GM23248 (cell line): ENCODE data around the gene DSE. TPM values are rescaled to one million over a fixed set of nuclear protein-coding genes. Genes with fewer than 3 reads are reported as not detected.

Experiments
- DNase-seq: peaks from one replicate; pipeline ENCODE4 v3.0.0-alpha.2; 2015
- H2AFZ ChIP-seq: fragments of 200-600 bp; sonication (generic); 2 replicates; pipeline ENCODE4 v1.6.1; 2016; ENCODE audit warnings: antibody characterized with exemption
- H3F3A ChIP-seq: fragments of 200-600 bp; sonication (generic); 2 replicates; pipeline ENCODE4 v1.6.1; 2016; ENCODE audit warnings: mild to moderate bottlenecking, antibody characterized with exemption, mixed run types; ENCODE audit not compliant: insufficient read depth
- H3K27ac ChIP-seq: fragments of 200-600 bp; sonication (generic); 2 replicates; pipeline ENCODE4 v1.5.1; 2016; ENCODE audit warnings: mild to moderate bottlenecking
- H3K27me3 ChIP-seq: fragments of 200-600 bp; sonication (generic); replicated peaks from 2 replicates; pipeline ENCODE4 v1.6.1; 2016; ENCODE audit warnings: mild to moderate bottlenecking; ENCODE audit not compliant: insufficient read depth
- H3K36me3 ChIP-seq: fragments of 200-600 bp; sonication (generic); 2 replicates; pipeline ENCODE4 v1.6.1; 2016; ENCODE audit warnings: low read depth, mild to moderate bottlenecking
- H3K4me1 ChIP-seq: fragments of 200-600 bp; sonication (generic); 2 replicates; pipeline ENCODE4 v1.6.1; 2016; ENCODE audit warnings: mild to moderate bottlenecking; ENCODE audit not compliant: insufficient read depth
- H3K4me2 ChIP-seq: fragments of 200-600 bp; sonication (generic); one replicate; pipeline ENCODE4 v1.6.1; 2016; ENCODE audit warnings: mild to moderate bottlenecking; ENCODE audit not compliant: unreplicated experiment
- H3K4me3 ChIP-seq: fragments of 200-600 bp; sonication (generic); 2 replicates; pipeline ENCODE4 v1.5.1; 2016; ENCODE audit warnings: mild to moderate bottlenecking
- H3K79me2 ChIP-seq: fragments of 200-600 bp; sonication (generic); 2 replicates; pipeline ENCODE4 v1.6.1; 2016; ENCODE audit warnings: mild to moderate bottlenecking; ENCODE audit not compliant: insufficient read depth
- H3K9ac ChIP-seq: fragments of 200-600 bp; sonication (generic); 2 replicates; pipeline ENCODE4 v1.6.1; 2016; ENCODE audit warnings: mild to moderate bottlenecking
- H3K9me2 ChIP-seq: fragments of 200-600 bp; sonication (generic); 2 replicates; pipeline ENCODE4 v1.6.1; 2016; ENCODE audit warnings: mixed run types, mild to moderate bottlenecking, moderate library complexity; ENCODE audit not compliant: insufficient read depth
- H3K9me3 ChIP-seq: fragments of 200-600 bp; sonication (generic); one replicate; pipeline ENCODE4 v1.6.1; 2017; ENCODE audit warnings: low read depth
- H4K20me1 ChIP-seq: fragments of 200-600 bp; sonication (generic); 2 replicates; pipeline ENCODE4 v1.6.0; 2016; ENCODE audit not compliant: insufficient read depth
- EZH2 ChIP-seq: fragments of 200-600 bp; sonication (generic); IDR thresholded peaks from 2 replicates; pipeline ENCODE4 v1.6.1; 2018; ENCODE audit warnings: antibody characterized with exemption, mild to moderate bottlenecking; ENCODE audit not compliant: insufficient read depth, poor library complexity, severe bottlenecking
- EZH2phosphoT487 ChIP-seq: fragments of 200-600 bp; sonication (generic); IDR thresholded peaks from 2 replicates; pipeline ENCODE4 v1.6.1; 2018; ENCODE audit warnings: antibody characterized with exemption, moderate library complexity, mild to moderate bottlenecking, low read depth; ENCODE audit not compliant: insufficient read depth
- WGBS, 2 experiments: methylation state at CpG; one replicate each; pipeline ENCODE4 v1.1.6; 2015 to 2017; ENCODE audit warnings: low lambda C conversion rate in 2 of 2, low coverage in 1 of 2; ENCODE audit errors: missing lambda C conversion rate in 2 of 2; 5-methylcytosine and 5-hydroxymethylcytosine counted together
- in situ Hi-C: fragments of 300-500 bp; cut with MboI; formaldehyde crosslinking; loops from 2 replicates; pipeline ENCODE4 v1.15.0; 2020
- polyA plus RNA-seq: library from polyadenylated mRNA; unstranded; fragments of >200 nt; fragmentation: Nextera tagmentation; extraction: Ambion mirVana; gene quantifications from 2 replicates; pipeline ENCODE4 v1.2.1, GENCODE V29; 2016
- total RNA-seq: library from RNA; depleted of rRNA; stranded (reverse); fragments of >200 nt; shearing (Covaris generic); gene quantifications from 2 replicates; pipeline ENCODE4 v1.2.3, GENCODE V29; 2014

DSE gene
- total and polyA plus RNA-seq, 2 experiments from 2014 or later: 42.7 to 83.9 TPM

DNA sequence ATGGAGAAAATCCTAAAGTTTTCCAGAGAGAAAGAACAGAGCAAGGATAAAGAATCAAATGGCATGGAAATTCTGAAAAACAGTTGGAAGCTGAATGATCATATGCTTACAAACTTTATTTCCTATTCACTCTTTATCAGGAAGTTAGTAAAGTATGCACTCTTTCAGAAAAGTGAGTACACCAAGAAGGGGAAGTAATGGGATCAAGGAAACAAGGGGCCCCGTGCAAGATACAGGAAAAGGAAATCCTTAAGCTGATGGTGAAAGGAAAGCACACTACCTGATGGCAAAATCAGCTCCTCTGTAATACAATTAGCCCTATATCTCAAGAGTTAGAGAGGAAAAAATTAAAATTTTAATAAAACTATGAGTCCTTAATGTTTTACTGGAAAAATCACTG lies 104.4 kb downstream of the DSE start:
- no peaks in the 10 kb centered on the region for H3K9me3 ChIP-seq
- WGBS, 2 experiments: 39 to 50% methylated on average over 1 of the region's 1 CpG
- no peaks in the 10 kb centered on the region for H3K27me3 ChIP-seq
- H3K4me2 ChIP-seq: no peak overlapping the region
- no peak for DNase-seq
- in situ Hi-C loops: no loop called here
- no peak overlapping the region for H3K27ac ChIP-seq
- H3K36me3 ChIP-seq: no peaks in the 10 kb centered on the region
- H3F3A ChIP-seq: no peaks in the 10 kb centered on the region
- H2AFZ ChIP-seq: no peak overlapping the region
- H4K20me1 ChIP-seq: no peaks in the 10 kb centered on the region
- no peaks in the 10 kb centered on the region for H3K79me2 ChIP-seq
- TF ChIP-seq EZH2phosphoT487 (no peak), EZH2 (no peak)
- no peak overlapping the region for H3K9ac ChIP-seq
- H3K4me1 ChIP-seq: no peaks in the 10 kb centered on the region
- H3K4me3 ChIP-seq: no peak overlapping the region
- no peaks in the 10 kb centered on the region for H3K9me2 ChIP-seq

DNA sequence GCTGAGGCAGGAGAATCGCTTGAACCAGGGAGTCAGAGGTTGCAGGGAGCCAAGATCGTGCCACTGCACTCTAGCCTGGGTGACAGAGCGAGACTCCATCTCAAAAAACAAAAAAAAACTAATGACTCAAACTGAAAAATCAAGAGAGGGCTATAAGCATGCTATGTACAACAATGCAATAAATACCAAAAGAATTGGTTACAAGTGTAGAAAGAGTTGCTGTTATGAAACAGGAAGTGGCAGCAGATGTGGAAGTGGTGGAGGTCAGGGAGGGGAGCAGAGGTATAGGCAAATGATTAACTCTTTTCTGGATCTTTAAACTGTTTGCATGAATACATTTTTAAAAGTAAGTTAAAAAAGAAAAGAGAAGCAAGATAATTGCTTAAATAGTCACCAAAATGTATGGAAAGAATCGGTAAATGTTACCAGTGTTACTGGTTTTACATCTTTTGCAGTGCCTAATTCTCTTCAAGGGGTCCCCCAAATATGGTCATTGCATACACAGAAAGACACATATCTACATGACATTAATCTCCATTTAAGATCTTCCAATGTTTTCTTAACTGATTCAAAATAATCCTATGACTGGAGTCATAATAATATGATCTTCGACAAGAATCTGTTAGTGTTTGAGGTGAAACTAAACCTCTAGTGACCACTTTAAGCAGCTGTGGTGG lies 105.4 kb downstream of the DSE start:
- Histone ChIP-seq H3K27ac (no peak overlapping the region), H3F3A (no peaks in the 10 kb centered on the region), H3K27me3 (no peaks in the 10 kb centered on the region), H3K4me3 (no peak overlapping the region), H3K9me3 (no peaks in the 10 kb centered on the region), H3K9me2 (no peaks in the 10 kb centered on the region), H3K9ac (no peak overlapping the region), H3K4me2 (no peak overlapping the region), H3K36me3 (no peaks in the 10 kb centered on the region), H4K20me1 (no peaks in the 10 kb centered on the region), H3K4me1 (no peaks in the 10 kb centered on the region), H2AFZ (no peak overlapping the region), H3K79me2 (no peaks in the 10 kb centered on the region)
- in situ Hi-C loops: no loop called here
- no peak for DNase-seq
- TF ChIP-seq EZH2: no peak
- no peak for TF ChIP-seq EZH2phosphoT487
- WGBS, 2 experiments: 57% methylated on average over 5 of the region's 5 CpGs

DNA sequence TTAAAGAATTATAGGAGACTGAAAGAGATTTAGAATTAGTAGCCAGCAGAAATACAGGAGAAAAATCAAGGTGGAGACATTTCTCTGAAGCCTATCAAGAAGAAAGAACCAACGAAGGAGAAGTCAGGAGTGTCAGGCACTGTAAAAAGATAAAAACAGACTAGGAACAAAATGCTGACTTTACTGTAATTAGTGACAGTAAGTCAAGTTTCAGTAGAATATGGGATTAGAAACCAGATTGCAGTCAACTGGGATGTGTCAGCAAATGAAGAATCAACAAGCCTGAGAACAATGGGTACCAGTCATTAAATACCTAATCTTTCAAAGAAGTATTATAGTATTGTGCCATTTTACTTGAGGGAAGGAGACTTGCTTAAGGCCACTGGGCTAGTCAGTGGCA lies 112.0 kb downstream of the DSE start:
- Histone ChIP-seq H2AFZ (no peak overlapping the region), H4K20me1 (no peaks in the 10 kb centered on the region), H3K36me3 (no peaks in the 10 kb centered on the region), H3K27me3 (no peaks in the 10 kb centered on the region), H3F3A (no peaks in the 10 kb centered on the region), H3K27ac (no peak overlapping the region), H3K4me3 (no peak overlapping the region), H3K9me2 (no peaks in the 10 kb centered on the region), H3K79me2 (no peaks in the 10 kb centered on the region), H3K9me3 (no peaks in the 10 kb centered on the region), H3K9ac (no peak overlapping the region), H3K4me1 (peaks cover 9% of the 10 kb centered on the region), H3K4me2 (no peak overlapping the region)
- TF ChIP-seq EZH2 (no peak), EZH2phosphoT487 (no peak)
- WGBS, 2 experiments: 43 to 48% methylated on average over 1 of the region's 1 CpG
- no peak for DNase-seq
- in situ Hi-C loops: no loop called here

DNA sequence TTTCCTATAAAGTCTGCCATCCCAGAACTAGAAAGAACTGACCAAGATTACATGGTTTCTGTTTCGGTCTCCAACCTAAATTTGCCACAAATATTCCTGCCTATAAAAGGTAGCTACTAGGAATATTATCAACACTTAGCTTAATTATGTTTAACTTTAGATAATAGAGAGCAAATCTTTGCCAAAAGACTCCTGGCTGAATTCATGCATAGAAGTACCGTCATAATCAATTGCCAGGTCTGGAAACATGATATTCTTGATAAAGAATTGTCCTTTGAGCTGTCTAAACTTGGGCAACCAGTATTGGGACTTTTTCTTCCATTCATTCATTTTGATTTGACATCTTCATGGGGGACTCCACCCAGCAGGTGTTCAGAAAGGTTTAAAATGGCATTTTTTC lies 112.9 kb downstream of the DSE start:
- no peaks in the 10 kb centered on the region for H3K9me3 ChIP-seq
- no peak overlapping the region for H2AFZ ChIP-seq
- H3F3A ChIP-seq: no peaks in the 10 kb centered on the region
- H3K4me1 ChIP-seq: peaks cover 9% of the 10 kb centered on the region
- 74 to 78% methylated on average over 2 of the region's 2 CpGs for WGBS, 2 experiments
- TF ChIP-seq EZH2 (no peak), EZH2phosphoT487 (no peak)
- no peaks in the 10 kb centered on the region for H4K20me1 ChIP-seq
- H3K4me2 ChIP-seq: no peak overlapping the region
- no peak overlapping the region for H3K27ac ChIP-seq
- no peak for DNase-seq
- no peaks in the 10 kb centered on the region for H3K9me2 ChIP-seq
- no peak overlapping the region for H3K4me3 ChIP-seq
- no peaks in the 10 kb centered on the region for H3K27me3 ChIP-seq
- H3K36me3 ChIP-seq: no peaks in the 10 kb centered on the region
- in situ Hi-C loops: no loop called here
- H3K79me2 ChIP-seq: no peaks in the 10 kb centered on the region
- H3K9ac ChIP-seq: no peak overlapping the region
